Uterus (tissue), 4 donors: ENCODE measurements around the gene KLHDC7B. TPM values are rescaled to one million over a fixed set of nuclear protein-coding genes. Genes with fewer than 3 reads are reported as not detected.

Source experiments
- DNase-seq, 2 donors: peaks; one replicate each; pipeline ENCODE4 v3.0.0-alpha.2; 2019 to 2020
- H3K27ac ChIP-seq, 2 donors: fragments of 200-600 bp; sonication (generic); 1 replicate in 1 of 2; 2 replicates in 1 of 2; pipeline ENCODE4 v1.5.1; 2016 to 2018
- H3K27me3 ChIP-seq, 2 donors: fragments of 200-600 bp; sonication (generic); one replicate each; pipeline ENCODE4 v1.5.1; 2018 to 2019; ENCODE audit warnings: control low read depth in 1 of 2
- H3K36me3 ChIP-seq, 2 donors: fragments of 200-600 bp; sonication (generic); one replicate each; pipeline ENCODE4 v1.5.1; 2019; ENCODE audit warnings: control low read depth in 1 of 2
- H3K4me1 ChIP-seq, 2 donors: fragments of 200-600 bp; sonication (generic); one replicate each; pipeline ENCODE4 v1.5.1; 2018 to 2019; ENCODE audit warnings: control low read depth in 1 of 2
- H3K4me3 ChIP-seq, 2 donors: fragments of 200-600 bp; sonication (generic); 1 replicate in 1 of 2; 2 replicates in 1 of 2; pipeline ENCODE4 v1.5.1; 2018 to 2019; ENCODE audit warnings: mild to moderate bottlenecking in 1 of 2
- H3K9me3 ChIP-seq, 2 donors: fragments of 200-600 bp; sonication (generic); one replicate each; pipeline ENCODE4 v1.5.1; 2019; ENCODE audit warnings: control low read depth in 1 of 2
- POLR2A ChIP-seq, 2 donors: fragments of 450-650 bp; IDR thresholded peaks; one replicate each; pipeline ENCODE4 v1.6.1; 2016; ENCODE audit warnings: antibody characterized with exemption in 2 of 2, mild to moderate bottlenecking in 1 of 2, moderate library complexity in 1 of 2
- intact Hi-C: fragments of 100-400 bp; cut with DNase I; formaldehyde crosslinking; loops from one replicate; pipeline ENCODE4 v1.15.1; 2023; ENCODE audit warnings: low total_unique reads
- total RNA-seq, 4 donors: library from RNA; depleted of rRNA in 3 of 4; stranded (reverse); fragments of >200 nt in 3 of 4; gene quantifications; one replicate each; pipeline versions ENCODE4 v1.1.0 to v1.2.4, GENCODE V29; 2014 to 2023
- TF ChIP-seq, protein P1 (sequence below), 4 experiments: fragments of 200-600 bp in 2 of 4; fragments of 450-650 bp in 2 of 4; sonication (generic) in 2 of 4; IDR thresholded peaks; one replicate each; pipeline ENCODE4 v1.5.1; 2016 to 2019; ENCODE audit warnings: antibody characterized with exemption in 4 of 4, mild to moderate bottlenecking in 2 of 4, moderate library complexity in 1 of 4
- donor health status: DM: yes; HTN: yes; CAD: no.

Gene KLHDC7B
- total RNA-seq, 4 donors from 2014 or later = not detected

DNA sequence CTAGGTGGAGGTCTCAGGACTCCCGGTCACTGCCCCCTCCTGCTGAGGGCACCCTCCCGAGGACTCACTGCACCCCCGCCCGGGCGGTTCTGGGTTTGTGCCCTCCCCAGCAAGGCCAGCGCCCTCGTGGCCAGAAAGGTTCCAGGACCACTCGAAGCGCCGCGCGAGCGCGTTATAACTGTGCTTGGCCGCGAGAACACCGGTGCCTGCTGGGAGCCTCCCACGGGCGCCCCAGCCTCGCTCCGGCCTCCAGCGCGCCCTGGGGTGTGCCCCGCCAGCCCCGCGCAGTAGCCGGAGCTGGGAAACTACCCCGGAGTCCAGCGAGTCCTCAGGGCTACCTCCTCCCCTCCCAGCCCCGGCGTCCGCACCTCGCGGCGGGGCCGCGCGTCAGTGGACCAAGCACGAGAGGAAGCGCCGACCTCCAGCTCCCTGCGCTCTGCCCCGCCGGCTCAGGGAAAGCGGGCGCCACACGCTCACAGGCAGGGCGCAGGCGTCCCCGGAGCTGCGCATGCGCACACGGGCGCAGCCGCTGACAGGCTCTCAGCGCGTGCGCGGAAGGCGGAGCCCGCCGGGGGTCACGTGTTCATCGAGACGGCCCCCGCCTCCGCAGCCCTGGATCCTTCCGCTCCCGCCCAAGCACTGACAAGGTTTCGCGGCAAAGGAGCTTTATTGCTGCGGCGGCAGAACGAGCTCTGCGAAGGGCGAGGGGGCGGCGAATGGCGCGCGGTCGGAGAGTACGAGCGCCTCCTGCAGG lies 20.4 kb upstream of the KLHDC7B start, which contains the start of gene SCO2:
Gene SCO2, minus strand, starts transcription at position 495 of the 754 bp plus-strand sequence. CDS start 1,187 bp downstream, outside the sequence.
- peaks cover 0 to 8% of the 10 kb centered on the region in 2 donors for H3K27me3 ChIP-seq
- DNase-seq = peak; percentile 97
- no peaks in the 10 kb centered on the region for H3K36me3 ChIP-seq
- peak within 1 kb of the TSS; percentile 72 to 83 for H3K4me3 ChIP-seq
- peak within 1 kb of the TSS; percentile 86 to 88 for H3K27ac ChIP-seq
- intact Hi-C loops = no loop called here
- H3K4me1 ChIP-seq = no peaks in the 10 kb centered on the region
- H3K9me3 ChIP-seq = no peaks in the 10 kb centered on the region
- TF ChIP-seq, protein P1, sequence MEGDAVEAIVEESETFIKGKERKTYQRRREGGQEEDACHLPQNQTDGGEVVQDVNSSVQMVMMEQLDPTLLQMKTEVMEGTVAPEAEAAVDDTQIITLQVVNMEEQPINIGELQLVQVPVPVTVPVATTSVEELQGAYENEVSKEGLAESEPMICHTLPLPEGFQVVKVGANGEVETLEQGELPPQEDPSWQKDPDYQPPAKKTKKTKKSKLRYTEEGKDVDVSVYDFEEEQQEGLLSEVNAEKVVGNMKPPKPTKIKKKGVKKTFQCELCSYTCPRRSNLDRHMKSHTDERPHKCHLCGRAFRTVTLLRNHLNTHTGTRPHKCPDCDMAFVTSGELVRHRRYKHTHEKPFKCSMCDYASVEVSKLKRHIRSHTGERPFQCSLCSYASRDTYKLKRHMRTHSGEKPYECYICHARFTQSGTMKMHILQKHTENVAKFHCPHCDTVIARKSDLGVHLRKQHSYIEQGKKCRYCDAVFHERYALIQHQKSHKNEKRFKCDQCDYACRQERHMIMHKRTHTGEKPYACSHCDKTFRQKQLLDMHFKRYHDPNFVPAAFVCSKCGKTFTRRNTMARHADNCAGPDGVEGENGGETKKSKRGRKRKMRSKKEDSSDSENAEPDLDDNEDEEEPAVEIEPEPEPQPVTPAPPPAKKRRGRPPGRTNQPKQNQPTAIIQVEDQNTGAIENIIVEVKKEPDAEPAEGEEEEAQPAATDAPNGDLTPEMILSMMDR (IDR thresholded peaks at IDR 0.05) = peak in 3 of 4 experiments; percentile 16 to 55 (median 53)
- TF ChIP-seq POLR2A (IDR thresholded peaks at IDR 0.05) = peak; percentile 68 to 80

GRCh38 chr22:50525858-50526107 lies 19.9 kb upstream of the KLHDC7B start:
- no peak for TF ChIP-seq POLR2A (IDR thresholded peaks at IDR 0.05)
- TF ChIP-seq, protein P1 (IDR thresholded peaks at IDR 0.05) = peak in 1 of 4 experiments; percentile 49
- intact Hi-C loops = no loop called here
- Histone ChIP-seq H3K27ac (peak overlapping the region; percentile 86 to 88), H3K36me3 (no peaks in the 10 kb centered on the region), H3K9me3 (no peaks in the 10 kb centered on the region), H3K4me3 (peak overlapping the region; percentile 72 to 83), H3K27me3 (peaks cover 0 to 13% of the 10 kb centered on the region in 2 donors), H3K4me1 (peaks cover 0 to 5% of the 10 kb centered on the region in 2 donors)
- no peak for DNase-seq

GRCh38 chr22:50526108-50526833 lies 19.4 kb upstream of the KLHDC7B start:
- TF ChIP-seq, protein P1 (IDR thresholded peaks at IDR 0.05) = peak; percentile 39 to 68 (median 60)
- TF ChIP-seq POLR2A (IDR thresholded peaks at IDR 0.05) = no peak
- Histone ChIP-seq H3K9me3 (no peaks in the 10 kb centered on the region), H3K36me3 (no peaks in the 10 kb centered on the region), H3K4me3 (peak overlapping the region; percentile 72 to 83), H3K4me1 (peaks cover 0 to 10% of the 10 kb centered on the region in 2 donors), H3K27me3 (peaks cover 0 to 16% of the 10 kb centered on the region in 2 donors), H3K27ac (peak overlapping the region; percentile 86 to 88)
- intact Hi-C loops = no loop called here
- DNase-seq = peak; percentile 78 to 80

DNA sequence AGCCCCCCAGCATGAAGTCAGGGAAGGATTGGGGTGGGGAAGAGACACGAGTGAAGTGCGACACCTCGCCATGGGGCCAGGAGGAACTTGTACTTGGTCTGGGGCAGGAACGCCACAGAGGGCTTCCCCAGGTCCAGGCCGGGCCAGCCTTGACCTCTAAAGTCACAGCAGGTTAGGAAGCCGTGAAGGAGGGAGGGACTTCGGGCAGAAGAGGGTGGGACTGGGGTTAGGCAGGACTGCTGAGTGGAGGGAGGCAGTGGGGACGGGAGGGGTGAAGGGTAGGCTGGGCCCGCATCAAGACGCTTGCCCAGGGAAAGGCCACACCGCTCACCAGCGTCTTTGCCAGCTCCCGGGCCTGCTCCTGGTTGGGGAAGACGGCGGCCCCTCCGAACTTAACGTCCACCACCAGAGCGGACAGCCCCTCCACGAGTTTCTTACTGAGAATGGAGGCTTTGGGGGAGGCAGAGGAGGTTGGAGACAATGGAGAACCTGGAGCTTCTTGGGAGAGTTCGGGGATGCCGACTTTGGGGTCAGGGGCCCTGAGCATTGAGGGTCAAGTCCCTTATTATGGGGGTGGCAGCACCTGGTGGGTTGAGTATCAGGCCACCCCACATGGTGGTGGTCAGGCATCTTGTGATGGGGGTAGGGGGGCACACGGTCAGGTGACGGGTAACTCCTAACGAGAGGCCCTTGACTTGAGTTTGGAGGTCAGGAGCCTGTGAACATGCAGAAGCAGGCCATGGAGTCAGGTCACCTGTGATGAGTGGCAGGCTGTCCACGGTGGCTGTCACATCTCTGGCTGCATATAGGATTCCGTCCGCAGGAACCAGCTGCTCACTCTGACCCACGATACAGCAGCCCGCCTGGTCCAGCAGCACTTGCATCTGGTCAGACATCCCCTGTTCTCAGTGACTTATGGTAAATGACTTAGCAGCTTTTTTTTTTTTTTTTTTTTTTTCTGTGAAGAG lies 18.6 kb upstream of the KLHDC7B start:
- TF ChIP-seq, protein P1 (IDR thresholded peaks at IDR 0.05) = no peak
- TF ChIP-seq POLR2A (IDR thresholded peaks at IDR 0.05) = no peak
- H3K27me3 ChIP-seq = peaks cover 0 to 16% of the 10 kb centered on the region in 2 donors
- DNase-seq = peak in 1 of 2 donors; percentile 43
- peaks cover 0 to 11% of the 10 kb centered on the region in 2 donors for H3K4me1 ChIP-seq
- H3K27ac ChIP-seq = peak overlapping the region; percentile 86 to 88
- peak overlapping the region; percentile 72 to 83 for H3K4me3 ChIP-seq
- H3K36me3 ChIP-seq = no peaks in the 10 kb centered on the region
- intact Hi-C loops = no loop called here
- no peaks in the 10 kb centered on the region for H3K9me3 ChIP-seq
